B cell (primary cell): Measurements from ENCODE around the gene WDFY4. TPM values are rescaled to one million over a fixed set of nuclear protein-coding genes. Genes with fewer than 3 reads are reported as not detected.

Experiments used
- ATAC-seq: fragments of 200-7000 bp; cut with Tn5 transposase; one replicate; pipeline ENCODE4 v1.10.0; 2021; ENCODE audit warnings: low read depth, mild to moderate bottlenecking, moderate number of reproducible peaks, moderate library complexity
- CTCF ChIA-PET: fragments of 350-600 bp; sonication (Branson Sonifier 250); formaldehyde crosslinking; loops from one replicate; lab custom pipeline; 2021; ENCODE audit warnings: antibody characterized with exemption, inconsistent platforms; lab: Charles Lee
- POLR2A ChIA-PET: fragments of 350-600 bp; sonication (Branson Sonifier 250); formaldehyde crosslinking; loops from one replicate; lab custom pipeline; 2021; ENCODE audit warnings: antibody characterized with exemption; lab: Charles Lee
- DNase-seq: peaks from one replicate; pipeline ENCODE4 v3.0.0; 2013
- H2AFZ ChIP-seq: 2 replicates; pipeline ENCODE4 v1.6.1; 2012; ENCODE audit warnings: mild to moderate bottlenecking, low read depth, low read length; ENCODE audit not compliant: insufficient read depth, poor library complexity, severe bottlenecking
- H3K27ac ChIP-seq, 2 donors: 1 replicate in 1 of 2; 2 replicates in 1 of 2; pipeline ENCODE4 v1.5.1; 2012 to 2013; ENCODE audit warnings: low read length in 2 of 2, mild to moderate bottlenecking in 2 of 2, moderate library complexity in 1 of 2
- H3K27me3 ChIP-seq, 4 experiments: fragments of 200-600 bp in 1 of 4; sonication (generic) in 1 of 4; replicated peaks in 1 of 4; 1 replicate in 2 of 4; 2 replicates in 2 of 4; pipeline versions ENCODE4 v1.6.1 to v1.7.0; 2013 to 2016; ENCODE audit warnings: low read length in 3 of 4, mild to moderate bottlenecking in 2 of 4, mixed read lengths in 1 of 4, moderate library complexity in 1 of 4; ENCODE audit not compliant: insufficient read depth in 4 of 4, control insufficient read depth in 3 of 4; ENCODE audit errors: control extremely low read depth in 1 of 4
- H3K36me3 ChIP-seq, 2 experiments: replicated peaks in 1 of 2; 1 replicate in 1 of 2; 2 replicates in 1 of 2; pipeline versions ENCODE4 v1.6.1 to v1.7.1; 2013; ENCODE audit warnings: low read length in 1 of 2; ENCODE audit not compliant: insufficient read depth in 2 of 2, control insufficient read depth in 1 of 2; ENCODE audit errors: control extremely low read depth in 1 of 2, extremely low read depth in 1 of 2
- H3K4me1 ChIP-seq, 2 donors: fragments of 200-600 bp in 1 of 2; sonication (generic) in 1 of 2; 1 replicate in 1 of 2; 2 replicates in 1 of 2; pipeline versions ENCODE4 v1.5.1 to v1.6.1; 2013 to 2017; ENCODE audit warnings: low read length in 2 of 2; ENCODE audit not compliant: control insufficient read depth in 2 of 2, insufficient read depth in 2 of 2
- H3K4me2 ChIP-seq: replicated peaks from 2 replicates; pipeline ENCODE3; 2012; ENCODE audit warnings: mild to moderate bottlenecking, low read depth, low read length; ENCODE audit not compliant: poor library complexity, severe bottlenecking
- H3K4me3 ChIP-seq, 5 experiments: fragments of 200-600 bp in 1 of 5; sonication (generic) in 1 of 5; 1 replicate in 3 of 5; 2 replicates in 2 of 5; pipeline versions ENCODE4 v1.5.1 to v1.7.0; 2011 to 2016; ENCODE audit warnings: low read length in 4 of 5, mild to moderate bottlenecking in 4 of 5, low read depth in 2 of 5, control low read depth in 1 of 5, moderate library complexity in 1 of 5; ENCODE audit not compliant: insufficient read depth in 1 of 5; ENCODE audit errors: control extremely low read depth in 1 of 5, extremely low read depth in 1 of 5
- H3K79me2 ChIP-seq: fragments of 200-600 bp; sonication (generic); one replicate; pipeline ENCODE4 v1.6.0; 2016; ENCODE audit warnings: low read length; ENCODE audit not compliant: control insufficient read depth, insufficient read depth
- H3K9ac ChIP-seq: fragments of 200-600 bp; sonication (generic); 2 replicates; pipeline ENCODE4 v1.6.1; 2017; ENCODE audit warnings: mild to moderate bottlenecking, low read length, moderate library complexity
- H3K9me3 ChIP-seq, 3 donors: one replicate each; pipeline versions ENCODE4 v1.6.1 to v1.7.1; 2013; ENCODE audit warnings: low read length in 2 of 3; ENCODE audit not compliant: control insufficient read depth in 2 of 3, insufficient read depth in 1 of 3; ENCODE audit errors: control extremely low read depth in 1 of 3
- H4K20me1 ChIP-seq: 2 replicates; pipeline ENCODE4 v1.6.0; 2012; ENCODE audit warnings: mild to moderate bottlenecking, low read length; ENCODE audit not compliant: insufficient read depth, control insufficient read depth, poor library complexity, severe bottlenecking
- H3K27ac Mint-ChIP-seq: one replicate; pipeline ENCODE4 v1.8.0; 2021; ENCODE audit warnings: mixed read lengths
- H3K27me3 Mint-ChIP-seq: one replicate; pipeline ENCODE4 v1.8.0; 2021; ENCODE audit warnings: mixed read lengths
- H3K4me1 Mint-ChIP-seq: one replicate; pipeline ENCODE4 v1.8.0; 2021; ENCODE audit warnings: mixed read lengths
- H3K4me3 Mint-ChIP-seq: one replicate; pipeline ENCODE4 v1.8.0; 2021; ENCODE audit warnings: mixed read lengths
- H3K9me3 Mint-ChIP-seq: one replicate; pipeline ENCODE4 v1.8.0; 2022; ENCODE audit warnings: mixed read lengths; ENCODE audit not compliant: insufficient read depth
- CTCF ChIP-seq: fragments of 200-600 bp; IDR thresholded peaks from one replicate; pipeline ENCODE4 v1.8.0; 2022; ENCODE audit warnings: antibody characterized with exemption, mild to moderate bottlenecking
- EZH2 ChIP-seq: IDR thresholded peaks from 2 replicates; pipeline ENCODE4 v1.6.1; 2012; ENCODE audit warnings: borderline replicate concordance, low read depth, mild to moderate bottlenecking, moderate library complexity, low read length; ENCODE audit not compliant: insufficient read depth, poor library complexity, severe bottlenecking
- WGBS: methylation state at CpG from one replicate; pipeline ENCODE4 v1.1.5; 2013; ENCODE audit warnings: missing lambda C conversion rate; ENCODE audit not compliant: insufficient coverage; 5-methylcytosine and 5-hydroxymethylcytosine counted together
- intact Hi-C: fragments of 100-400 bp; cut with micrococcal nuclease; formaldehyde crosslinking; loops from one replicate; pipeline ENCODE4 v1.10.0; 2022
- polyA plus RNA-seq: library from polyadenylated mRNA; depleted of rRNA; stranded (reverse); fragments of >200 nt; gene quantifications from 2 replicates; pipeline ENCODE4 v1.2.3, GENCODE V29; 2012
- total RNA-seq, 2 donors: library from RNA; stranded (reverse); fragments of 120-200 nt in 1 of 2; gene quantifications; 1 replicate in 1 of 2; 2 replicates in 1 of 2; pipeline versions ENCODE4 v1.2.3 to v1.2.4, GENCODE V29; 2013 to 2022

WDFY4 gene
- total and polyA plus RNA-seq, 2 donors (not counting 1 experiment from before 2014, with no cell fraction given) = 262 to 560 TPM

GRCh38 chr10:48821692-48822091 is 137.0 kb downstream of the WDFY4 start:
- Histone ChIP-seq H3K9ac (no peak overlapping the region), H3K79me2 (peaks cover 35% of the 10 kb centered on the region), H3K27me3 (no peaks in the 10 kb centered on the region), H3K9me3 (no peaks in the 10 kb centered on the region), H3K36me3 (peaks cover 5 to 100% of the 10 kb centered on the region in 2 experiments), H3K27ac (no peak overlapping the region), H3K4me1 (no peaks in the 10 kb centered on the region), H2AFZ (no peak overlapping the region), H3K4me2 (no peak overlapping the region), H3K4me3 (no peak overlapping the region), H4K20me1 (peaks cover 35% of the 10 kb centered on the region)
- ATAC-seq = no peak
- POLR2A ChIA-PET = no interaction called here
- CTCF ChIA-PET = interaction anchor here (0.6 to 1.0 kb wide), 2 partner anchors 128 to 165 kb away, joined by 3 read pairs; no protein-coding TSS in a partner anchor
- Mint-ChIP-seq H3K4me3 (no peak overlapping the region), H3K4me1 (peaks cover 3% of the 10 kb centered on the region), H3K27ac (peak overlapping the region; percentile 72), H3K27me3 (no peaks in the 10 kb centered on the region), H3K9me3 (no peaks in the 10 kb centered on the region)
- intact Hi-C loops = no loop called here
- WGBS = 82% methylated on average over 3 of the region's 3 CpGs
- no peak for DNase-seq
- TF ChIP-seq CTCF = no peak
- TF ChIP-seq EZH2 = no peak

- CTCF ChIA-PET = no interaction called here
- 100% methylated on average over 2 of the region's 2 CpGs for WGBS
Observed at GRCh38 chr10:48833674-48834073, 149.0 kb downstream of the WDFY4 start.

More at GRCh38 chr10:48833674-48834073, 149.0 kb downstream of the WDFY4 start:
- no peaks in the 10 kb centered on the region for H3K9me3 Mint-ChIP-seq
- no peaks in the 10 kb centered on the region for H3K4me1 Mint-ChIP-seq
- H3K4me3 ChIP-seq = no peak overlapping the region
- POLR2A ChIA-PET = no interaction called here
- no peak overlapping the region for H3K27ac Mint-ChIP-seq
- ATAC-seq (no peak), DNase-seq (no peak)
- no peak overlapping the region for H3K4me3 Mint-ChIP-seq
- TF ChIP-seq CTCF (no peak), EZH2 (no peak)
- peaks cover 9% of the 10 kb centered on the region for H3K79me2 ChIP-seq
- H3K27me3 Mint-ChIP-seq = no peaks in the 10 kb centered on the region
- no peak overlapping the region for H3K27ac ChIP-seq
- no peak overlapping the region for H3K4me2 ChIP-seq
- H2AFZ ChIP-seq = no peak overlapping the region
- H4K20me1 ChIP-seq = peaks cover 19% of the 10 kb centered on the region
- peaks cover 3 to 97% of the 10 kb centered on the region in 2 experiments for H3K36me3 ChIP-seq
- no peaks in the 10 kb centered on the region for H3K4me1 ChIP-seq
- no peak overlapping the region for H3K9ac ChIP-seq
- no peaks in the 10 kb centered on the region for H3K27me3 ChIP-seq
- no peaks in the 10 kb centered on the region for H3K9me3 ChIP-seq
- intact Hi-C loops = no loop called here
